Liver (tissue), 9 donors: ENCODE data around the gene ARSD. TPM values are rescaled to one million over a fixed set of nuclear protein-coding genes. Genes with fewer than 3 reads are reported as not detected.

ENCODE experiments used
- DNase-seq: peaks from one replicate; pipeline ENCODE4 v3.0.0-alpha.2; 2017; ENCODE audit warnings: low spot score
- H3K27ac ChIP-seq, 2 donors: one replicate each; pipeline ENCODE4 v1.7.0; 2013; ENCODE audit warnings: inconsistent platforms in 2 of 2, low read length in 2 of 2, control low read depth in 1 of 2, low read depth in 1 of 2, mild to moderate bottlenecking in 1 of 2
- H3K27me3 ChIP-seq, 4 donors: one replicate each; pipeline versions ENCODE4 v1.6.1 to v1.7.0; 2013; ENCODE audit warnings: low read length in 3 of 4, inconsistent platforms in 1 of 4, mild to moderate bottlenecking in 1 of 4, moderate library complexity in 1 of 4; ENCODE audit not compliant: control insufficient read depth in 4 of 4, insufficient read depth in 4 of 4
- H3K36me3 ChIP-seq, 4 donors: one replicate each; pipeline versions ENCODE4 v1.6.1 to v1.7.0; 2013; ENCODE audit warnings: low read length in 3 of 4, mild to moderate bottlenecking in 3 of 4, low read depth in 1 of 4, moderate library complexity in 1 of 4; ENCODE audit not compliant: control insufficient read depth in 4 of 4, insufficient read depth in 3 of 4
- H3K4me1 ChIP-seq, 4 donors: one replicate each; pipeline versions ENCODE4 v1.6.1 to v1.7.0; 2013; ENCODE audit warnings: low read length in 3 of 4, mild to moderate bottlenecking in 3 of 4, moderate library complexity in 1 of 4; ENCODE audit not compliant: control insufficient read depth in 4 of 4, insufficient read depth in 4 of 4
- H3K4me3 ChIP-seq, 3 donors: one replicate each; pipeline versions ENCODE4 v1.6.1 to v1.7.0; 2013; ENCODE audit warnings: low read length in 3 of 3, control low read depth in 1 of 3, low read depth in 1 of 3, mild to moderate bottlenecking in 1 of 3
- H3K9ac ChIP-seq, 2 donors: one replicate each; pipeline ENCODE4 v1.7.0; 2013; ENCODE audit warnings: low read length in 2 of 2, mild to moderate bottlenecking in 2 of 2, moderate library complexity in 2 of 2, control low read depth in 1 of 2, low read depth in 1 of 2
- H3K9me3 ChIP-seq, 4 donors: one replicate each; pipeline versions ENCODE4 v1.6.1 to v1.7.0; 2013; ENCODE audit warnings: low read length in 3 of 4; ENCODE audit not compliant: control insufficient read depth in 4 of 4
- EGR1 ChIP-seq, 2 donors: IDR thresholded peaks; 2 replicates each; pipeline ENCODE4 v1.6.1; 2016 to 2018; ENCODE audit warnings: antibody characterized with exemption in 2 of 2, low read depth in 2 of 2
- FOXA1 ChIP-seq: IDR thresholded peaks from 2 replicates; pipeline ENCODE4 v1.6.1; 2016; ENCODE audit warnings: antibody characterized with exemption
- FOXA2 ChIP-seq: IDR thresholded peaks from 2 replicates; pipeline ENCODE4 v1.6.1; 2016; ENCODE audit warnings: antibody characterized with exemption
- GABPA ChIP-seq, 2 donors: IDR thresholded peaks in 1 of 2; conservative IDR thresholded peaks in 1 of 2; 2 replicates each; pipeline ENCODE4 v1.6.1; 2016; ENCODE audit warnings: antibody characterized with exemption in 2 of 2, mild to moderate bottlenecking in 1 of 2, moderate library complexity in 1 of 2
- HNF4A ChIP-seq, 2 donors: conservative IDR thresholded peaks; 2 replicates each; pipeline ENCODE4 v1.6.1; 2016; ENCODE audit warnings: antibody characterized with exemption in 2 of 2, mild to moderate bottlenecking in 2 of 2
- JUND ChIP-seq, 2 donors: IDR thresholded peaks; 2 replicates each; pipeline ENCODE4 v1.6.1; 2016; ENCODE audit warnings: antibody characterized with exemption in 2 of 2
- NR2F2 ChIP-seq: IDR thresholded peaks from 2 replicates; pipeline ENCODE4 v1.6.1; 2016; ENCODE audit warnings: antibody characterized with exemption
- RAD21 ChIP-seq, 2 donors: IDR thresholded peaks; 2 replicates each; pipeline ENCODE4 v1.6.1; 2016; ENCODE audit warnings: antibody characterized with exemption in 2 of 2, mild to moderate bottlenecking in 2 of 2
- RXRA ChIP-seq, 2 donors: IDR thresholded peaks; 2 replicates each; pipeline ENCODE4 v1.6.1; 2017 to 2018; ENCODE audit warnings: antibody characterized with exemption in 2 of 2, mild to moderate bottlenecking in 1 of 2
- SP1 ChIP-seq: IDR thresholded peaks from 2 replicates; pipeline ENCODE4 v1.6.1; 2018; ENCODE audit warnings: antibody characterized with exemption, mild to moderate bottlenecking
- TAF1 ChIP-seq: conservative IDR thresholded peaks from 2 replicates; pipeline ENCODE4 v1.6.1; 2016; ENCODE audit warnings: antibody characterized with exemption, mild to moderate bottlenecking
- YY1 ChIP-seq: IDR thresholded peaks from 2 replicates; pipeline ENCODE4 v1.6.1; 2016; ENCODE audit warnings: antibody characterized with exemption, mild to moderate bottlenecking
- WGBS: extraction: QIAGEN DNeasy Blood & Tissue Kit; methylation state at CpG from one replicate; pipeline ENCODE4 v1.1.7; 2013; 5-methylcytosine and 5-hydroxymethylcytosine counted together
- polyA plus RNA-seq, 2 donors: library from polyadenylated mRNA; stranded (reverse) in 1 of 2; unstranded in 1 of 2; fragments of 200-250 nt in 1 of 2; fragments of >200 nt in 1 of 2; fragmentation: Nextera tagmentation in 1 of 2; extraction: Ambion mirVana in 1 of 2; gene quantifications; one replicate each; pipeline versions ENCODE4 v1.2.1 to v1.2.3, GENCODE V29; 2013 to 2015
- total RNA-seq, 2 donors: library from RNA; depleted of rRNA; stranded (reverse); fragments of >200 nt; gene quantifications; one replicate each; pipeline ENCODE4 v1.2.3, GENCODE V29; 2014
- TF ChIP-seq, protein P1 (sequence below): IDR thresholded peaks from 2 replicates; pipeline ENCODE4 v1.6.1; 2016; ENCODE audit warnings: antibody characterized with exemption
- TF ChIP-seq, protein P2 (sequence below): IDR thresholded peaks from 2 replicates; pipeline ENCODE4 v1.6.1; 2016; ENCODE audit warnings: antibody characterized with exemption
- TF ChIP-seq, protein P3 (sequence below): IDR thresholded peaks from 2 replicates; pipeline ENCODE4 v1.6.1; 2016; ENCODE audit warnings: antibody characterized with exemption, mild to moderate bottlenecking
- TF ChIP-seq, protein P4 (sequence below): fragments of 150-350 bp; IDR thresholded peaks from 2 replicates; pipeline ENCODE4 v1.5.1; 2017; ENCODE audit warnings: improper control_type of control experiment, low read depth, low read length; ENCODE audit not compliant: missing input control
- donor health status: healthy.
- donor health status: healthy.
- donor health status: healthy.
- donor health status: healthy.
- donor health status: healthy.

ARSD gene
- total and polyA plus RNA-seq, 4 donors = 11.3 to 42.4 (median 19.5) TPM

DNA sequence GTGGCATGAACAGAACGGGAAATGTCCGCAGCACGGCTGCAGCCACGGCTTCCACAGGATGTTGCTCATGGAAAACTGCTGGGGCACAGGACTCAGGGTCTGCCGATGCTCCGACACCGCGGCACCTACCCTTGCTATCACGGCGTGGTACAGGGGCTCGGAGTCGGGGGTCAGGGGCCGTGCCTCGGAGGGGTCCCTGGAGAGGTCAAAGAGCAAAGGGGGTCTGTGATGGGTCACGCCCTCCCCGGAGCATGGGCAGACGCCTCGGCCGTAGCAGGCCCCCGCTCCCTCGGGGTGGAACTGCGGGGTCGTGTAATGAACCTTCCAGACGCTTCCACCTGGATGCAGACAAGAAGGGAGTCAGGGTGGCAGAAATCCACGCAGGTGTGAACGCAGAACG lies 21.8 kb downstream of the ARSD start:
- no peak overlapping the region for H3K4me3 ChIP-seq
- WGBS = 95% methylated on average over 27 of the region's 27 CpGs
- no peak for DNase-seq
- H3K9ac ChIP-seq = no peak overlapping the region
- H3K9me3 ChIP-seq = peaks cover 0 to 12% (median 0%) of the 10 kb centered on the region in 4 donors
- no peaks in the 10 kb centered on the region for H3K4me1 ChIP-seq
- no peak overlapping the region for H3K27ac ChIP-seq
- H3K36me3 ChIP-seq = peaks cover 0 to 40% (median 6%) of the 10 kb centered on the region in 4 donors
- H3K27me3 ChIP-seq = no peaks in the 10 kb centered on the region
- no peak for TF ChIP-seq FOXA1
- TF ChIP-seq EGR1 (IDR thresholded peaks at IDR 0.05; ENCODE audit: low read depth in 2 of 2) = no peak
- TF ChIP-seq, protein P1, sequence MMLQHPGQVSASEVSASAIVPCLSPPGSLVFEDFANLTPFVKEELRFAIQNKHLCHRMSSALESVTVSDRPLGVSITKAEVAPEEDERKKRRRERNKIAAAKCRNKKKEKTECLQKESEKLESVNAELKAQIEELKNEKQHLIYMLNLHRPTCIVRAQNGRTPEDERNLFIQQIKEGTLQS = no peak
- no peak for TF ChIP-seq SP1
- TF ChIP-seq, protein P2, sequence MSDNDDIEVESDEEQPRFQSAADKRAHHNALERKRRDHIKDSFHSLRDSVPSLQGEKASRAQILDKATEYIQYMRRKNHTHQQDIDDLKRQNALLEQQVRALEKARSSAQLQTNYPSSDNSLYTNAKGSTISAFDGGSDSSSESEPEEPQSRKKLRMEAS = no peak
- no peak for TF ChIP-seq TAF1
- TF ChIP-seq NR2F2 = no peak
- TF ChIP-seq, protein P3, sequence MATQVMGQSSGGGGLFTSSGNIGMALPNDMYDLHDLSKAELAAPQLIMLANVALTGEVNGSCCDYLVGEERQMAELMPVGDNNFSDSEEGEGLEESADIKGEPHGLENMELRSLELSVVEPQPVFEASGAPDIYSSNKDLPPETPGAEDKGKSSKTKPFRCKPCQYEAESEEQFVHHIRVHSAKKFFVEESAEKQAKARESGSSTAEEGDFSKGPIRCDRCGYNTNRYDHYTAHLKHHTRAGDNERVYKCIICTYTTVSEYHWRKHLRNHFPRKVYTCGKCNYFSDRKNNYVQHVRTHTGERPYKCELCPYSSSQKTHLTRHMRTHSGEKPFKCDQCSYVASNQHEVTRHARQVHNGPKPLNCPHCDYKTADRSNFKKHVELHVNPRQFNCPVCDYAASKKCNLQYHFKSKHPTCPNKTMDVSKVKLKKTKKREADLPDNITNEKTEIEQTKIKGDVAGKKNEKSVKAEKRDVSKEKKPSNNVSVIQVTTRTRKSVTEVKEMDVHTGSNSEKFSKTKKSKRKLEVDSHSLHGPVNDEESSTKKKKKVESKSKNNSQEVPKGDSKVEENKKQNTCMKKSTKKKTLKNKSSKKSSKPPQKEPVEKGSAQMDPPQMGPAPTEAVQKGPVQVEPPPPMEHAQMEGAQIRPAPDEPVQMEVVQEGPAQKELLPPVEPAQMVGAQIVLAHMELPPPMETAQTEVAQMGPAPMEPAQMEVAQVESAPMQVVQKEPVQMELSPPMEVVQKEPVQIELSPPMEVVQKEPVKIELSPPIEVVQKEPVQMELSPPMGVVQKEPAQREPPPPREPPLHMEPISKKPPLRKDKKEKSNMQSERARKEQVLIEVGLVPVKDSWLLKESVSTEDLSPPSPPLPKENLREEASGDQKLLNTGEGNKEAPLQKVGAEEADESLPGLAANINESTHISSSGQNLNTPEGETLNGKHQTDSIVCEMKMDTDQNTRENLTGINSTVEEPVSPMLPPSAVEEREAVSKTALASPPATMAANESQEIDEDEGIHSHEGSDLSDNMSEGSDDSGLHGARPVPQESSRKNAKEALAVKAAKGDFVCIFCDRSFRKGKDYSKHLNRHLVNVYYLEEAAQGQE = no peak
- TF ChIP-seq RAD21 (IDR thresholded peaks at IDR 0.05) = no peak
- TF ChIP-seq YY1 = no peak
- TF ChIP-seq GABPA (IDR thresholded peaks at IDR 0.05 in 1 of 2, conservative IDR thresholded peaks at IDR 0.05 in 1 of 2) = no peak
- TF ChIP-seq, protein P4, sequence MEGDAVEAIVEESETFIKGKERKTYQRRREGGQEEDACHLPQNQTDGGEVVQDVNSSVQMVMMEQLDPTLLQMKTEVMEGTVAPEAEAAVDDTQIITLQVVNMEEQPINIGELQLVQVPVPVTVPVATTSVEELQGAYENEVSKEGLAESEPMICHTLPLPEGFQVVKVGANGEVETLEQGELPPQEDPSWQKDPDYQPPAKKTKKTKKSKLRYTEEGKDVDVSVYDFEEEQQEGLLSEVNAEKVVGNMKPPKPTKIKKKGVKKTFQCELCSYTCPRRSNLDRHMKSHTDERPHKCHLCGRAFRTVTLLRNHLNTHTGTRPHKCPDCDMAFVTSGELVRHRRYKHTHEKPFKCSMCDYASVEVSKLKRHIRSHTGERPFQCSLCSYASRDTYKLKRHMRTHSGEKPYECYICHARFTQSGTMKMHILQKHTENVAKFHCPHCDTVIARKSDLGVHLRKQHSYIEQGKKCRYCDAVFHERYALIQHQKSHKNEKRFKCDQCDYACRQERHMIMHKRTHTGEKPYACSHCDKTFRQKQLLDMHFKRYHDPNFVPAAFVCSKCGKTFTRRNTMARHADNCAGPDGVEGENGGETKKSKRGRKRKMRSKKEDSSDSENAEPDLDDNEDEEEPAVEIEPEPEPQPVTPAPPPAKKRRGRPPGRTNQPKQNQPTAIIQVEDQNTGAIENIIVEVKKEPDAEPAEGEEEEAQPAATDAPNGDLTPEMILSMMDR = no peak
- TF ChIP-seq HNF4A (conservative IDR thresholded peaks at IDR 0.05) = no peak
- no peak for TF ChIP-seq JUND (IDR thresholded peaks at IDR 0.05)
- no peak for TF ChIP-seq FOXA2

DNA sequence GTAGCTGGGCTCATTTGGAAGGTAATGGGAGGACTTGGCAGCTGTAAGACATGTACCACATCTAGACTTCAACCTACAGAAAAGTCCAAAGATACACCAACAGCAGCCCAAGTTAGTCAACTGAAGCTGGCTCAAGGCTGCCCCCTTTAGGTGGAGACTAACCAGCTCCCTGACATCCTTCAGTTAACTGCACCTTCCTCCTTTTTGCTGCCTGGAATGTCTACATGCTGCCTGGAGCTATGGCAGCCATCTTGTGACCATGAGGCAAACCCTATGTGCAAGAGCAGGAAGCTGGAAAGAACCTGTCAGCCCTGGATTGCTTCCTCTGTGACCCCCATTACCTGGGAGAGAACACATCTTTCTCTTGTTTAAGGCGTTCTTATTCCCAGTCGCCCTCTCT lies 25.8 kb downstream of the ARSD start:
- Histone ChIP-seq H3K4me1 (peaks cover 0 to 9% (median 9%) of the 10 kb centered on the region in 4 donors), H3K9me3 (peaks cover 0 to 12% (median 0%) of the 10 kb centered on the region in 4 donors), H3K36me3 (peaks cover 0 to 31% (median 6%) of the 10 kb centered on the region in 4 donors), H3K27me3 (no peaks in the 10 kb centered on the region), H3K27ac (no peak overlapping the region), H3K4me3 (no peak overlapping the region), H3K9ac (no peak overlapping the region)
- 100% methylated on average over 2 of the region's 2 CpGs for WGBS
- DNase-seq = no peak
- no peak for TF ChIP-seq FOXA2
- TF ChIP-seq, protein P4 = no peak
- TF ChIP-seq NR2F2 = no peak
- no peak for TF ChIP-seq YY1
- TF ChIP-seq GABPA (IDR thresholded peaks at IDR 0.05 in 1 of 2, conservative IDR thresholded peaks at IDR 0.05 in 1 of 2) = no peak
- no peak for TF ChIP-seq JUND (IDR thresholded peaks at IDR 0.05)
- TF ChIP-seq, protein P1 = no peak
- TF ChIP-seq RXRA (IDR thresholded peaks at IDR 0.05) = no peak
- TF ChIP-seq SP1 = no peak
- no peak for TF ChIP-seq TAF1
- TF ChIP-seq, protein P2 = no peak
- TF ChIP-seq EGR1 (IDR thresholded peaks at IDR 0.05; ENCODE audit: low read depth in 2 of 2) = no peak
- TF ChIP-seq HNF4A (conservative IDR thresholded peaks at IDR 0.05) = no peak
- no peak for TF ChIP-seq RAD21 (IDR thresholded peaks at IDR 0.05)
- TF ChIP-seq, protein P3 = no peak
